Loucy (cell line): ENCODE results near the gene BCO1.

Experiments
- H2AFZ ChIP-seq: fragments of 200-600 bp; sonication (generic); 2 replicates; pipeline ENCODE4 v1.6.0; 2016; ENCODE audit warnings: antibody characterized with exemption, mild to moderate bottlenecking, low read length, moderate library complexity
- H3F3A ChIP-seq: fragments of 200-600 bp; 2 replicates; pipeline ENCODE4 v1.6.0; 2016; ENCODE audit warnings: antibody characterized with exemption, low read depth, mild to moderate bottlenecking
- H3K27me3 ChIP-seq: fragments of 200-600 bp; sonication (generic); 2 replicates; pipeline ENCODE4 v1.6.1; 2014; ENCODE audit warnings: low read length, mild to moderate bottlenecking; ENCODE audit not compliant: insufficient read depth, poor library complexity, severe bottlenecking
- H3K36me3 ChIP-seq: fragments of 200-600 bp; sonication (generic); 2 replicates; pipeline ENCODE4 v1.6.1; 2016; ENCODE audit warnings: low read length; ENCODE audit not compliant: insufficient read depth
- H3K4me1 ChIP-seq: fragments of 200-600 bp; sonication (generic); 2 replicates; pipeline ENCODE4 v1.5.1; 2014; ENCODE audit warnings: low read length, mild to moderate bottlenecking; ENCODE audit not compliant: insufficient read depth, poor library complexity, severe bottlenecking
- H3K4me2 ChIP-seq: fragments of 200-600 bp; sonication (generic); 2 replicates; pipeline ENCODE4 v1.6.0; 2014; ENCODE audit warnings: antibody characterized with exemption, low read length, low read depth, mild to moderate bottlenecking; ENCODE audit not compliant: poor library complexity, severe bottlenecking
- H3K4me3 ChIP-seq: fragments of 200-600 bp; sonication (generic); 2 replicates; pipeline ENCODE4 v1.5.1; 2014; ENCODE audit warnings: low read length, mild to moderate bottlenecking, mixed read lengths; ENCODE audit not compliant: poor library complexity, severe bottlenecking
- H3K79me2 ChIP-seq: fragments of 200-600 bp; sonication (generic); 2 replicates; pipeline ENCODE4 v1.6.1; 2014; ENCODE audit warnings: low read length; ENCODE audit not compliant: insufficient read depth
- H3K9ac ChIP-seq: fragments of 200-600 bp; sonication (generic); 2 replicates; pipeline ENCODE4 v1.6.0; 2014; ENCODE audit warnings: mild to moderate bottlenecking, low read depth, low read length, moderate library complexity; ENCODE audit not compliant: poor library complexity, severe bottlenecking
- H3K9me2 ChIP-seq: fragments of 200-600 bp; sonication (generic); replicated peaks from 2 replicates; pipeline ENCODE4 v1.6.1; 2016; ENCODE audit warnings: low read depth, low read length, mixed read lengths
- H3K9me3 ChIP-seq: fragments of 200-600 bp; sonication (generic); 2 replicates; pipeline ENCODE4 v1.6.1; 2014; ENCODE audit warnings: mild to moderate bottlenecking, antibody characterized with exemption, low read length, low read depth; ENCODE audit not compliant: insufficient read depth
- H4K20me1 ChIP-seq: fragments of 200-600 bp; sonication (generic); 2 replicates; pipeline ENCODE4 v1.6.0; 2014; ENCODE audit warnings: antibody characterized with exemption, low read length, mild to moderate bottlenecking; ENCODE audit not compliant: insufficient read depth, poor library complexity, severe bottlenecking
- EZH2phosphoT487 ChIP-seq: fragments of 200-600 bp; IDR thresholded peaks from 2 replicates; pipeline ENCODE4 v1.6.1; 2018; ENCODE audit warnings: antibody characterized with exemption, mild to moderate bottlenecking, moderate library complexity, borderline replicate concordance
- TF ChIP-seq, protein P1 (sequence below): fragments of 200-600 bp; sonication (generic); conservative IDR thresholded peaks from 2 replicates; pipeline ENCODE4 v1.5.1; 2014; ENCODE audit warnings: mild to moderate bottlenecking, antibody characterized with exemption, low read length

The BCO1 gene

DNA sequence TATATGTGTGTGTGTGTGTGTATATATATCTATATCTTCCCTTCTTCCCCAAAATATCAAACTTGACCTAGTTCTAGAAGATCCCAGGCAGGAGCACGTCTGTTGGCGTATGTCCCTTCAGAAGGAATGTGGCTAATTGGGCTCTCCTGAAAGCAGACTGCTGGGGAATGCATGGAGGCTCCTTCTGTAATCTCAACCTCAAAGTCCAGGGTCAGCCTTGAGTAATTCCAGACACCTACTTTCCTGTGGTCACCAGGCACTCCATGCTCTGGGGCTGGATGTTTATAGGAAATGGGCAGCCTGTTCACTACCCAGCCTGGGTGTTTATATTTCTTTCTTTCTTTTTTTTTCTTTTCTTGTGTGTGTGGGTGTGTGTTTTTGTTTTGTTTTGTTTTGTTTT lies 13.4 kb downstream of the BCO1 start:
- Histone ChIP-seq H3K9ac (no peak overlapping the region), H3K9me3 (no peaks in the 10 kb centered on the region), H3K4me3 (no peak overlapping the region), H3K9me2 (no peaks in the 10 kb centered on the region), H2AFZ (no peak overlapping the region), H3K79me2 (no peaks in the 10 kb centered on the region), H3K27me3 (no peaks in the 10 kb centered on the region), H3K4me1 (no peaks in the 10 kb centered on the region), H4K20me1 (no peaks in the 10 kb centered on the region), H3K4me2 (no peak overlapping the region), H3F3A (no peaks in the 10 kb centered on the region), H3K36me3 (no peaks in the 10 kb centered on the region)
- TF ChIP-seq EZH2phosphoT487 = no peak
- TF ChIP-seq, protein P1, sequence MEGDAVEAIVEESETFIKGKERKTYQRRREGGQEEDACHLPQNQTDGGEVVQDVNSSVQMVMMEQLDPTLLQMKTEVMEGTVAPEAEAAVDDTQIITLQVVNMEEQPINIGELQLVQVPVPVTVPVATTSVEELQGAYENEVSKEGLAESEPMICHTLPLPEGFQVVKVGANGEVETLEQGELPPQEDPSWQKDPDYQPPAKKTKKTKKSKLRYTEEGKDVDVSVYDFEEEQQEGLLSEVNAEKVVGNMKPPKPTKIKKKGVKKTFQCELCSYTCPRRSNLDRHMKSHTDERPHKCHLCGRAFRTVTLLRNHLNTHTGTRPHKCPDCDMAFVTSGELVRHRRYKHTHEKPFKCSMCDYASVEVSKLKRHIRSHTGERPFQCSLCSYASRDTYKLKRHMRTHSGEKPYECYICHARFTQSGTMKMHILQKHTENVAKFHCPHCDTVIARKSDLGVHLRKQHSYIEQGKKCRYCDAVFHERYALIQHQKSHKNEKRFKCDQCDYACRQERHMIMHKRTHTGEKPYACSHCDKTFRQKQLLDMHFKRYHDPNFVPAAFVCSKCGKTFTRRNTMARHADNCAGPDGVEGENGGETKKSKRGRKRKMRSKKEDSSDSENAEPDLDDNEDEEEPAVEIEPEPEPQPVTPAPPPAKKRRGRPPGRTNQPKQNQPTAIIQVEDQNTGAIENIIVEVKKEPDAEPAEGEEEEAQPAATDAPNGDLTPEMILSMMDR = no peak

DNA sequence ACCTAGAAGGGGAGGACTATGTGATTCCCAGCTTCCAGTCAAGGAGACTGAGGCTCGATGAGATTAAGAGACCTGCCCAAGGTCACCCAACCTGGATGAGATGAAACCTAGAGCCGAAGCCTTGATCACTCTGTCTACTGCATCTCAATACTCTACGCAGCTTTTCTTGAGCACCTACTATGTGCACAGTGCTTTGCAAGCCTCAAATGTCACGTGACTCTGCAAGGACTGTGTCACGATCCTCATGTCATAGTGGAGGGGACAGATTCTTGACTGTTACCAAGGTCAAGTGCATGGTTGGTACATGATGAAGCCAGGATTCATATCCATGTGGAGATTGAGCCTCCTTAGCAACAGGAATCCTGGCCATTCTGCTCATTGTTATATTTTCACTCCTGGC lies 14.7 kb downstream of the BCO1 start:
- Histone ChIP-seq H3K4me3 (no peak overlapping the region), H4K20me1 (no peaks in the 10 kb centered on the region), H2AFZ (no peak overlapping the region), H3F3A (no peaks in the 10 kb centered on the region), H3K9me2 (no peaks in the 10 kb centered on the region), H3K79me2 (no peaks in the 10 kb centered on the region), H3K9me3 (no peaks in the 10 kb centered on the region), H3K36me3 (no peaks in the 10 kb centered on the region), H3K4me2 (no peak overlapping the region), H3K9ac (no peak overlapping the region), H3K27me3 (no peaks in the 10 kb centered on the region), H3K4me1 (no peaks in the 10 kb centered on the region)
- TF ChIP-seq, protein P1 = no peak
- TF ChIP-seq EZH2phosphoT487 = no peak

DNA sequence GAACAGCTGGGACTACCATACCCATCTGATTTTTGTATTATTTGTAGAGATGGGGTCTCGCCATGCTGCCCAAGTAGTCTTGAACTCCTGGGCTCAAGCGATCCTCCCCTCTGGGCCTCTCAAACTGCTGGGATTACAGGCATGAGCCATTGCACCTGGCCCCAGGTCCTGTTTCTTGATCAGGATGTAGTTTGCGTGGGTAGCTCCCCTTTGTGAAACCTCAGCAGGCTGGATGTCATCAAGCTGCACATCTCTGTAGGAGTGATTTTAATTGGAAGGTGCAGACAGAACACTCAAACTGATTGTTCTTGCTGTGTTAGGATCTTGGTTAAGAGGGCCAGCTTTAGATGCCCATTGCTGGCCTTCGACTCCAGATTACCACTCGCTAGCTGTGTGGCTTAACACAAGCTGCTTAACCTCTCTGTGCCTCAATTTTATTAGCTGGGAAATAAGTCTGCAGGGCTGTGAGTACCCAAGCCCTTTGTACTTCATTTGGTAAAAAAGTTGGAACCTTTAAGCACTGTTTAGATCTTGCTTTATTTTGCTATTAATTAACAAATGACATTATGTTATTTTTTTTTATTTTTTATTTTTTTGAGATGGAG lies 16.5 kb downstream of the BCO1 start:
- no peak overlapping the region for H3K9ac ChIP-seq
- no peak for TF ChIP-seq EZH2phosphoT487
- TF ChIP-seq, protein P1 = no peak

More for the DNA sequence above, 16.5 kb downstream of the BCO1 start:
- Histone ChIP-seq H4K20me1 (no peaks in the 10 kb centered on the region), H3K36me3 (no peaks in the 10 kb centered on the region), H2AFZ (no peak overlapping the region), H3F3A (no peaks in the 10 kb centered on the region), H3K9me3 (no peaks in the 10 kb centered on the region), H3K4me3 (no peak overlapping the region), H3K4me2 (no peak overlapping the region), H3K4me1 (no peaks in the 10 kb centered on the region), H3K79me2 (no peaks in the 10 kb centered on the region), H3K27me3 (no peaks in the 10 kb centered on the region), H3K9me2 (no peaks in the 10 kb centered on the region)
